Stimulated activated CD4-positive, alpha-beta T cell treated with anti-CD3 and anti-CD28 coated beads, Interleukin-1b, Interleukin-23, amount 100 ng/mL, for 4 hours (primary cell): ENCODE data around the gene LINGO1.
A peak's percentile ranks its signal among the peaks of the same experiment; 100 is the strongest.

Source experiments
- DNase-seq, 2 donors: peaks; one replicate each; pipeline ENCODE4 v3.0.0-alpha.2; 2020; ENCODE audit warnings: low read depth in 2 of 2

LINGO1 gene

GRCh38 chr15:77632534-77633133 is at the start of gene LINGO1:
Gene LINGO1, minus strand, starts transcription at chr15:77632912. Its CDS starts 597 bp downstream, at chr15:77632315.
- DNase-seq, result no peak

- no peak for DNase-seq
Measured at GRCh38 chr15:77681362-77681761, 48.6 kb upstream of the LINGO1 start.

- DNase-seq, result no peak
Measured at GRCh38 chr15:77676569-77677375, 44.1 kb upstream of the LINGO1 start.

- no peak for DNase-seq
Measured at GRCh38 chr15:77675806-77676415, 43.2 kb upstream of the LINGO1 start.

GRCh38 chr15:77674327-77674726 is 41.6 kb upstream of the LINGO1 start:
- DNase-seq, result no peak

GRCh38 chr15:77673866-77674265 is 41.2 kb upstream of the LINGO1 start:
- no peak for DNase-seq

- no peak for DNase-seq
Measured at GRCh38 chr15:77672135-77672534, 39.4 kb upstream of the LINGO1 start.

GRCh38 chr15:77671362-77672056 is 38.8 kb upstream of the LINGO1 start:
- no peak for DNase-seq

- no peak for DNase-seq
Measured at GRCh38 chr15:77670558-77671361, 38.0 kb upstream of the LINGO1 start.

- DNase-seq, result no peak
Measured at GRCh38 chr15:77669896-77670295, 37.2 kb upstream of the LINGO1 start.

- DNase-seq, result no peak
Measured at GRCh38 chr15:77667338-77668234, 34.9 kb upstream of the LINGO1 start.

GRCh38 chr15:77666296-77666660 is 33.6 kb upstream of the LINGO1 start:
- DNase-seq, result no peak

GRCh38 chr15:77665530-77666295 is 33.0 kb upstream of the LINGO1 start:
- no peak for DNase-seq

- DNase-seq, result no peak
Measured at GRCh38 chr15:77664428-77664827, 31.7 kb upstream of the LINGO1 start.

GRCh38 chr15:77663256-77663655 is 30.5 kb upstream of the LINGO1 start:
- no peak for DNase-seq

GRCh38 chr15:77659350-77660321 is 26.9 kb upstream of the LINGO1 start:
- DNase-seq, result peak in 1 of 2 donors; percentile 9

- no peak for DNase-seq
Measured at GRCh38 chr15:77658304-77658703, 25.6 kb upstream of the LINGO1 start.

GRCh38 chr15:77657634-77658238 is 25.0 kb upstream of the LINGO1 start:
- DNase-seq, result no peak
